HG03097 (cell line): Measurements from ENCODE around the gene PHF23.
"Not testable (repeated sequence)": the region's sequence is repeated elsewhere in the genome, so short reads cannot be mapped to it uniquely, and the experiment has no call there.

Source experiments
- ATAC-seq: cut with Tn5 transposase; IDR thresholded peaks from one replicate; pipeline ENCODE4 v1.9.1; 2021; ENCODE audit not compliant: unreplicated experiment, low FRiP score

The PHF23 gene

GRCh38 chr17:7259555-7259889, 20.3 kb upstream of the PHF23 start:
- ATAC-seq: no peak

DNA sequence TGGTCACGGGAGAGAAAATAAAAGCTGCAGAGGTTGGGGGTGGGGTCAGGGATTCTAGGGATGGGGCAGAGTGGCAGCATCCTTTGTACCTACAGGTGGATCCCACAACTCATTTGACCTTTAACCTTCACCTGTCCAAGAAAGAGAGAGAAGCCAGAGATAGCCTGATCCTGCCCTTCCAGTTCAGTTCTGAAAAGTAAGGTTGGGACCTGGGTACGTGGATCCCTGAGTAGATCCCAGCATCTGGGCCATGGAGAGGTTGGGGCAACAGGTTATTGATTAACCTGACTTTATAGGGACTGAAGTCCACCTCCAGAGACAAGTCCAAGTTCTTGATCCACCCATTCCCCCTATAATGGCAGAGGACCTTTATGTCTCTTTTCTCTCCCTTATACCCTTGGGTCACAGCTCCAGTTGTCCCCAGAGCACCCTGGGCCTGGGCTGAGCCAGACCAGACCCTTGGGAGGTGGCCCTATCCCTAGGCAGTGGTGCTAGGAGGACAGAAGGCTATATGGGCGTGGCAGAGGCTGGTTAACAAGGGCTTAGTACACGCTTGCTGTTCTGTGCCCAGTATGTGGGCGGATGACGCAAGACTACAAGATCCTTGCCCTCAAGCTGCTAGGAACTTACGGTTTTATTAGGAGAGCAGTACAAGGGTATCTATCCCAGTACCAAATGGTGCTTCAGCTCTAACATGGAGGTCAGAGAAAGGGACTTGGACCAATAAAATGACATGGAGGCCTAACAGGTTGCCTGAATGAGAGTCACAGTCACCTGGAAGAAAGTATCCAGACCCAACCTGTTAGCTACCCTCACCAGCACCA, 19.7 kb upstream of the PHF23 start:
- ATAC-seq: no peak

- ATAC-seq: no peak
Observed at GRCh38 chr17:7256766-7257456, 17.7 kb upstream of the PHF23 start.

DNA sequence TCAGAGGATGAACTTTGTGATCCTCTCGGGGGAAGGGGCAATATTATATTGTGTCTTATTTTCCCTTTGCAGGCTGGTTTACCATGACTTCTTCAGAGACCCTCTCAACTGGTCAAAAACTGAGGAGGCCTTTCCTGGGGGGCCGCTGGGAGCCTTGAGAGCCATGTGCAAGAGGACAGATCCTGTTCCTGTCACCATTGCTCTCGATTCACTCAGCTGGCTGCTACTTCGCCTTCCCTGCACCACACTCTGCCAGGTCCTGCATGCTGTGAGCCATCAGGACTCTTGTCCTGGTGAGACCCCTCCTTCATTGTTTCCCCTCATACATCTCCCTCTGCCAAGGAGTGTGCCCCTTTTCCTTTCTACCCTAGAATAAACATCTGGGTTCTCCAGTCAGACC, 15.3 kb upstream of the PHF23 start:
- no peak for ATAC-seq

DNA sequence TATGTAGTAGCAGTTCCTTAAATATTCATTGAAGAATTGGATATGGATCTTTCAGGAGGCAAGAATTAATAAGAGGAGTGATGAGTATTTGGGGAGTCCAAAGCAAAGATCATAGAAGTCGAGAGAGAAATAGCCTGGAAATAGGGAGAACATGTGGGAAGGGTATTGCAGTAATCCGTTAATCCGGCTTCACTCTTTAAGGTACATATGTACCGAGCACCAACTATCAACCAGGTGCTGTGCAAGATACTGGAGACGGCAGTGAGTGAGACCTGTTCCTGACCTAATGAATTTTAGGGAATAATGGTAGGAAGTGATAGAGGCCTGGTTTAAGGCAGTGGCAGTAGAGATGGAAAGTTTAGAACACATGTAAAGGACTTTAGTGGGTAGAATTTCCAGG, 13.8 kb upstream of the PHF23 start:
- no peak for ATAC-seq

- ATAC-seq: peak; percentile 47
Observed at GRCh38 chr17:7252176-7253043, 13.2 kb upstream of the PHF23 start, which contains the start of gene ELP5. ELP5 (plus strand) TSS chr17:7252215; CDS start chr17:7252551, 336 bp downstream.

- peak; percentile 84 for ATAC-seq
Observed at GRCh38 chr17:7251661-7252175, 12.5 kb upstream of the PHF23 start, which contains the start of gene CTDNEP1. CTDNEP1 (minus strand) TSS chr17:7251734; CDS start chr17:7251296, 438 bp downstream.

DNA sequence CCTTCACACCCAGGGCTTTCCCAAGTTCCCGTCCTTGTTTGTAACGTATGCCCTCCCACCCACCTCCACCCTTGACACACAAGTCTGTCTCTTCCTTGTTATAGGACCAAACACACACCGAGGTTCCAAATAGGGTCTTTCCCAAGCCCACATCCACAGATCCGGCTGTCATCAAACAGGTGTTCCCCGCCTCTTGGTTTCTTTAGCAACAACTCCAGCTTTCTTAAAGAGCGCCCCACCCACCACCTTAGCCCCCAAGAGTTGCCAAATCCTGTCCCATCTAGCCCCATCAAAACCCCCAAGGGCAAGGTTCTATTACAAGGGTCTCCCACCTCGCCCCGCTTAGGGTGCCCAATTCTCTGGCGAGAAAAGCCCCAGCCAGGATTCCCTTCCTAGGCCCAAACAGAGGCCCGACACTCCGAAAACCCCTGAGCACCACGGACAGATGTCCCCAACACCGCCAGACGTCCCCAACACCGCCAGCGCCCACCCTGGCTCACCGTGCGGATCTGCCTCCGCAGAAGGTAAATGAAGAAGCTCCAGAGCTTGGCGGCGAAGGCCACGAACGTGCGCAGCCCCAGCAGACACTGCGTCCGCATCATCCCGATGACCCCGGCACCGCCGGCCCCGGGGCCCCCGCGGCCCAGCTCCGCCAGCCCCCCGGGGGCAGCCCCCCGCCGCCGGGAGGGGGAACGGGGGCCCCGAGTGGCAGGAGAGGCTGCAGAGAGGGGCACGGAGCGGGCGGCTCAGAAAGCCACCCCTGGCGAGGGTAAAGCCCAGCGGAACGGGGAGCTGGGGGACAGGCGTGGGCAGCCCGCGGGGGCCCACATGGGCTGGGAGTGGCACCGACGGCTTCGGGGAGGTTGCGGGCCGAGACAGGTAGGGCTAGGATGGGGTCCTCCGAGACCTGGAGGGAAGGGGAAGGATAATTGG, 11.7 kb upstream of the PHF23 start:
- no peak for ATAC-seq

DNA sequence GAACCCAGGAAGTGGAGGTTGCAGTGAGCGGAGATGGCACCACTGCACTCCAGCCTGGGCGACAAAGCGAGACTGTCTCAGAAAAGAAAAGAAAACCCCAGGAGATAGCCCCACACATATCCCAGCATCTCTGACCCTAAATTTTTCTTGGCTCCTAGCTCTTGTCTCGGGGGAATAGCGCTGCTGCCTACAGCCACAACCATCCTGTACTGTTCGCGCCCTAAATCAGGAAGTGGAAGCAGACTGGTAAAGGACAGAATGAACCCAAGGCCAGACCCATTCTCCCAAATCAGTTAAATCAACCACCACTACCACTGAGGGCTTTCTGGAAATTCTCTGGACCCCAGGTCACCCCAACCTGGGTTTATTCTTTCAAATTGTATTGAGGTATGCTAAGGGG, 10.6 kb upstream of the PHF23 start:
- no peak for ATAC-seq

DNA sequence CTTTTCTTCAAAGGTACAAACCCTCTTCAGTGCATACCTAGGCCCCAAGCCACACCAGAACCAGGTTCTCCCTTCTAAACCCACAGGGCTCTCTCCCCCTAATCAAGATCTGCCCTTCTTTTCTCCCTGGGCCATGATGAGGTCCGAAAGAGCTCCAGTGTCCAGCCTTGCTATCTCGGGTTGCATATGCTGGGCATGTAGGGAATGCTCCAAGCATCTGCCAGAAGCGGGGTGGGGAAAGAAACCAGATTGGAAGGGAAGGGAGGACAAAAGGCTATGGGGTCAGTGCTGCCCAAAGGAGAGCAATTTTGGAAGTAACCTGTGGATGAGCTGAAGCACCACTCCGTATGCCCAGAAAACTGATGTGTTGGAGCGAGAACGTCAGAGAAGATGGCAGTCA, 10.0 kb upstream of the PHF23 start:
- no peak for ATAC-seq

- no peak for ATAC-seq
Observed at GRCh38 chr17:7248796-7249195, 9.5 kb upstream of the PHF23 start.

GRCh38 chr17:7246779-7247178, 7.5 kb upstream of the PHF23 start:
- no peak for ATAC-seq

GRCh38 chr17:7243838-7244237, 4.6 kb upstream of the PHF23 start:
- ATAC-seq: not testable (repeated sequence)

DNA sequence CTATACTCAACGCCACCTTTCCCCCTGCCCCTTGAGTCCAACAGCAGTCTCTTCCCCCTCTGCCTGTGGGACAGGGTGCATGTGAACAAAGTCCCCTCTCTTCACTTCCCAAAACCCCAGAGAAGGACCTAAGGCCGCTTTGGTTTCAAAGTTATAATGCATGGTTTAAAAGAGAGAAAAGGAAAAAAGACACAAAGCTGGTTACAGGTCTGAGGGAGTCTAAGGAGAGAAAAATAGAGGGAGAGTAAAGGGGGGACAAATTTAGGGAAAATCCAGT, 4.1 kb upstream of the PHF23 start:
- no peak for ATAC-seq

DNA sequence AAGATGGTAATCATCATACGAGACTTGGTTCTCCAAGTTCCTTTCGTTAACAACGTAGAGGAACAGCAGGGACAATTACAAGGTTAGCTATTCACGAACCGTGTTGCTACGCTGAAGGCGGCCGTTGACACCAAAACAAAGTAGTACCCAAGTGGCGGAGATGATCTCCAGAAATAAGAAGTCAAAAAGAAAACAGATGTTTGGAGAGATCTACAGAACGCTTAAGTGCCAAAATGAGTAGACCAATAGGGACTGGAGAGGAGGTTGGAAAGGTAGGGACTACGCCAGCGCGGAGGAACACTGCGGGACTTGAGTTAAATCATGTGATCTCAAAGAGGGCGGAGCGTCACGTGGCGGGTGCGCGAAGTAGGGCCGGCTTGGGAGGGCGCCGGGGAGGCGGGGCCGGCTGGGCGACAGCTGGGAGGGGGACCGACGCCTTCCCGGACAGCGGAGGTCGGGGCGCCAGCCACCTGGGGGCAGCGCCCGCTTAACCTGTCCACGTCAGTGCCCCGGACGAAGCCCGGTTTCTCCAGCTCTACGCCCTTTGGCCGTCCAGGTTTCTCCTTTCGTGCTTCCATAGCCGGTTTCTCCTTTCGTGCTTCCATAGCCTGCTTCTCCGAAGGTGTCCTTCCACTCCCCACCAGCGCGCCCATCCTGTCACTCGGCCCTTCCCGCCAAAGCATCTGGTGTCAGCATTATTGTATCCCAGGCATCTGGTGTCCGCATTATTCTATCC, 3.6 kb upstream of the PHF23 start:
- ATAC-seq: peak; percentile 43

GRCh38 chr17:7241783-7242716, 2.8 kb upstream of the PHF23 start, which contains the start of gene GABARAP:
GABARAP (minus strand) TSS chr17:7242449; CDS start chr17:7242330, 119 bp downstream.
- ATAC-seq: peak; percentile 35

GRCh38 chr17:7241090-7241733, 2.0 kb upstream of the PHF23 start:
- ATAC-seq: no peak

DNA sequence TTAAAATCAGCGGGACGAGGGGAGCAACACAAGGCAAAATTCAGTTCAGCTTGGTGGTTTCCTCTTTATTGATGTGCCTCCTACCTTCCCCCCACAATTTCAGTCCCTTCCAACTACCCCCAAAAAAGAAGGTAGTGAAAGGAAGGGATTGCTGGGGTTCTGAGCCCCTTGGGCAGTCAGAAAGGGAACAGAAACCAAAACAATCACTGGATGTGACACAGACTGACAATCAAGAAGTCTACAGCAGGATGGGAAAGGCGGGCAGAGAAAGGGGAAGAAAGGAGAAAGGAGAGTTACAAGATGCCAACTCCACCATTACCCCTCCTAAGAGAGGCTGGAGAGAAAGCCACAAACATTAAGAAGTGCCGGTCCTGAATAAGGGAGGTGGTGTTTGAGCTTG, 1.1 kb upstream of the PHF23 start:
- ATAC-seq: no peak
